ENCODE data around the gene PRR33. TPM values are rescaled to one million over a fixed set of nuclear protein-coding genes. Genes with fewer than 3 reads are reported as not detected.
A peak's percentile ranks its signal among the peaks of the same experiment; 100 is the strongest.

PRR33 gene
- total RNA-seq, 1 donor from 2014 or later, result not detected

- Mint-ChIP-seq H3K4me3 (ENCODE audit: low read depth) (no peak overlapping the region), H3K4me1 (ENCODE audit: low read depth) (peaks cover 4% of the 10 kb centered on the region), H3K36me3 (ENCODE audit: insufficient read depth) (no peaks in the 10 kb centered on the region), H3K27me3 (peaks cover 32% of the 10 kb centered on the region), H3K27ac (no peak overlapping the region), H3K9me3 (ENCODE audit: low read depth) (no peaks in the 10 kb centered on the region)
- TF ChIP-seq CTCF (IDR thresholded peaks at IDR 0.05; ENCODE audit: unreplicated experiment), result no peak
- no peak for DNase-seq (ENCODE audit: low spot score, unreplicated experiment)
Observed at GRCh38 chr11:1845561-1846452, 45.9 kb downstream of the PRR33 start.

DNA sequence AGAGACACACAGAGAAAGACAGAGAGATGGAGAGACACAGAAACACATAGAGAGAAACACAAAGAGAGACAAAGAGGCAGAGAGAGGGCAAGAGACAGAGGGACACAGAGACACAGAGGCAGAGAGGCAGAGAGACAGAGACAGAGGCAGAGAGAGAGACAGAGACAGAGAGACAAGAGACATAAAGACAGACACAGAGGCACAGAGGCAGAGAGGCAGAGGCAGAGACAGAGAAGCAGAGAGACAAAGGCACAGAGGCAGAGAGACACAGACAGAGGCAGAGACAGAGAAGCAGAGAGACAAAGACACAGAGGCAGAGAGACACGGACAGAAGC lies 46.6 kb downstream of the PRR33 start:
- TF ChIP-seq CTCF (IDR thresholded peaks at IDR 0.05; ENCODE audit: unreplicated experiment), result no peak
- Mint-ChIP-seq H3K27me3 (peaks cover 32% of the 10 kb centered on the region), H3K27ac (peak overlapping the region; percentile 33), H3K4me3 (ENCODE audit: low read depth) (no peak overlapping the region), H3K36me3 (ENCODE audit: insufficient read depth) (no peaks in the 10 kb centered on the region), H3K4me1 (ENCODE audit: low read depth) (peaks cover 4% of the 10 kb centered on the region), H3K9me3 (ENCODE audit: low read depth) (no peaks in the 10 kb centered on the region)
- no peak for DNase-seq (ENCODE audit: low spot score, unreplicated experiment)

- DNase-seq (ENCODE audit: low spot score, unreplicated experiment), result no peak
- Mint-ChIP-seq H3K9me3 (ENCODE audit: low read depth) (no peaks in the 10 kb centered on the region), H3K27me3 (peaks cover 29% of the 10 kb centered on the region), H3K4me1 (ENCODE audit: low read depth) (peaks cover 4% of the 10 kb centered on the region), H3K27ac (peak overlapping the region; percentile 63), H3K4me3 (ENCODE audit: low read depth) (no peak overlapping the region), H3K36me3 (ENCODE audit: insufficient read depth) (no peaks in the 10 kb centered on the region)
- no peak for TF ChIP-seq CTCF (IDR thresholded peaks at IDR 0.05; ENCODE audit: unreplicated experiment)
Observed at GRCh38 chr11:1844221-1845094, 47.2 kb downstream of the PRR33 start.

DNA sequence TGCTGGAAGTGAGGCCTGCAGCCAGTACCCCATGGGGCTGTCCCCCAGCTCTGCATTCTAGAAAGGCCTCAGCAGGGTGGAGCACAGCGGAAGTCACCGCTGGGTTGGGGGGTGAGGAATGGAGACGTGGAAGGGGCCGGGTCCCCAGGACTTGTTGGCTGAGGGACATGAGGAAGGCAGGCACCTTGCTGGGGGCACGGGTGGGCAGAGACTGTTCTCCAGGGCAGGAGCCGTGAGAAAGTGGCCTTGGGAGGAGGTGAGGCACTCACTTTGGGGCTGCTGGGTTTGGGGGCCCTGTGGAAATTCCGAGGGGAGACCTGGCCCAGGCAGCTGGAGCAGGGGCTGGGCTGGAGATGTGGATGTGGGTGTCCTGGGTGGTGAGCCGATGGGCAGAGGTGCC lies 47.9 kb downstream of the PRR33 start:
- no peak for TF ChIP-seq CTCF (IDR thresholded peaks at IDR 0.05; ENCODE audit: unreplicated experiment)
- no peak overlapping the region for H3K27ac Mint-ChIP-seq
- H3K4me3 Mint-ChIP-seq (ENCODE audit: low read depth), result no peak overlapping the region
- DNase-seq (ENCODE audit: low spot score, unreplicated experiment), result no peak
- H3K9me3 Mint-ChIP-seq (ENCODE audit: low read depth), result no peaks in the 10 kb centered on the region
- H3K27me3 Mint-ChIP-seq, result peaks cover 29% of the 10 kb centered on the region
- peaks cover 4% of the 10 kb centered on the region for H3K4me1 Mint-ChIP-seq (ENCODE audit: low read depth)
- H3K36me3 Mint-ChIP-seq (ENCODE audit: insufficient read depth), result no peaks in the 10 kb centered on the region

GRCh38 chr11:1843098-1843473 lies 48.6 kb downstream of the PRR33 start:
- H3K27me3 Mint-ChIP-seq, result peaks cover 29% of the 10 kb centered on the region
- H3K27ac Mint-ChIP-seq, result no peak overlapping the region
- H3K36me3 Mint-ChIP-seq (ENCODE audit: insufficient read depth), result no peaks in the 10 kb centered on the region
- no peak overlapping the region for H3K4me3 Mint-ChIP-seq (ENCODE audit: low read depth)
- peaks cover 4% of the 10 kb centered on the region for H3K4me1 Mint-ChIP-seq (ENCODE audit: low read depth)
- DNase-seq (ENCODE audit: low spot score, unreplicated experiment), result no peak
- no peak for TF ChIP-seq CTCF (IDR thresholded peaks at IDR 0.05; ENCODE audit: unreplicated experiment)
- no peaks in the 10 kb centered on the region for H3K9me3 Mint-ChIP-seq (ENCODE audit: low read depth)

Measured in progenitor cell of endocrine pancreas (in vitro differentiated cells).